Measurements from ENCODE around the gene MPLKIP.
"Not testable (repeated sequence)": the region's sequence is repeated elsewhere in the genome, so short reads cannot be mapped to it uniquely, and the experiment has no call there.

The MPLKIP gene

GRCh38 chr7:40122940-40123254 lies 11.5 kb downstream of the MPLKIP start:
- DNase-seq = no peak

- DNase-seq = not testable (repeated sequence)
These were observed 12.1 kb downstream of the MPLKIP start for GRCh38 chr7:40122100-40122939.

- no peak for DNase-seq
These were observed 14.4 kb downstream of the MPLKIP start for GRCh38 chr7:40120020-40120419.

DNA sequence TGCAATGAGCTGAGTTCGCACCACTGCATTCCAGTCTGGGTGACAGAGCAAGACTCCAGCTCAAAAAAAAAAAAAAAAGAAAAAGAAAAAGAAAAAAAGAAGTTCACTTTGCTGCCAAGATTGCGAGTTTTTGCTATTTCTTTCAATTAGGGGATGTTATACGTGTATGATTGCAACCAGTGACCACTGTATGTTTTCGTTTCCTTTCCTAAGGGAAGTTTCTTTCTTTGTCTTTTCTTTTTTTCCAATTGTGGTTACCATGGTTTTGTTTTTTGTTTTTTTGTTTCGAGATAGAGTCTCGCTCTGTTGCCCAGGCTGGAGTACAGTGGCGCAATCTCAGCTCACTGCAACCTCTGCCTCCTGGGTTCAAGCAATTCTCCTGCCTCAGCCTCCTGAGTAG lies 16.2 kb downstream of the MPLKIP start:
- not testable (repeated sequence) for DNase-seq

- not testable (repeated sequence) for DNase-seq
These were observed 17.2 kb downstream of the MPLKIP start for GRCh38 chr7:40117199-40117598.

GRCh38 chr7:40115936-40116335 lies 18.5 kb downstream of the MPLKIP start:
- DNase-seq = no peak

GRCh38 chr7:40105879-40106473 lies 28.4 kb downstream of the MPLKIP start:
- no peak for DNase-seq

GRCh38 chr7:40102897-40103296 lies 31.5 kb downstream of the MPLKIP start:
- DNase-seq = no peak

GRCh38 chr7:40101201-40101600 lies 33.2 kb downstream of the MPLKIP start:
- DNase-seq = no peak

GRCh38 chr7:40099837-40100236 lies 34.6 kb downstream of the MPLKIP start:
- DNase-seq = no peak

DNA sequence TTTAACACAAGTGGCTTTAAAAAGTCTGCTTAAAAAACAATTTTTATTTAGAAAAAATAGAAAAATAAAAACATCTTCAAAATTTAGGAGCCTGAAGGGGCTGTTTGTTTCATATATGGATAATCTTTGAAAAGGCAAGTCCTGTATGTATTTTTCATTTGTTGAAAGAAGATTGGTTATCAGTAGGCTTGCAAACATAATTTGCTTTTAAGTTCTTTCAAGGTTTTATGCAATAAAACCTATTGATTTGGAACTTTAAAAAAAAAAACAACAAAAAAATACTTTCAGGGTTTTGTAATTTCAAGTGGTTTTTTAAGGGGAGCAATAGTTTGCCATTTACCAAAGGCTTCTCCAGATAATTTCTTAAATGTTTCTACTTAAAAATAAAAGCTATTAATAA lies 35.6 kb downstream of the MPLKIP start:
- DNase-seq = no peak

GRCh38 chr7:40097728-40098127 lies 36.7 kb downstream of the MPLKIP start:
- DNase-seq = no peak

DNA sequence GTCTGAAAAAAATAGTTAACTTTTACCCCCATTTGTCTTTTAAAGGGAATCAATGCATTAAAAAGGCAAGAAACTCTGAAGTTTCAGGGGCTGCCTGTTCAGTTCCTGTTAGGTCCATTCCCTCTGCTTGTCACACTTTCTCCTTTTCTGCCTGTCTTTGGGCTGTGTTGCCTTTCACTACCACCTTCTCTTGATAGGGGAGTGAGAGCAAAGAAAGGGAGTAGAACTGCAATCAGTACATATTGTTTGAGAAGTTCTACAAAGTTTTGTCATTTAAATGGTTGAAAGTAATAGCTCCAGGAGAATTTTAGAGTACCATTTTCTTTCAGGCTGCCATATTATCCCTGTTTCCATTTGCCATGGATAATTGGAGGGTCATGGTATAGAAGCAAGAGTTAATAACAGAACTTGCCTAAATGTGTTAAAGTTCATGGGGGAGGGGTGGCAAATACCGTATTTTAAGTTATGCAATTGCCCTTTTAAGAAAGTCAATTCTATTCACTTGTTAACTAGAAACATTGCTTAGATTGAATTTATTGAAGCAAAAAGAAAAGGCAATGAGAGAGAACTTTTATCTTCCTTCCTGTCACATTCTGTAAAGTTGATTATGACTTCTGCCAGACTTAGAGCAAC lies 38.6 kb downstream of the MPLKIP start:
- DNase-seq = no peak

DNA sequence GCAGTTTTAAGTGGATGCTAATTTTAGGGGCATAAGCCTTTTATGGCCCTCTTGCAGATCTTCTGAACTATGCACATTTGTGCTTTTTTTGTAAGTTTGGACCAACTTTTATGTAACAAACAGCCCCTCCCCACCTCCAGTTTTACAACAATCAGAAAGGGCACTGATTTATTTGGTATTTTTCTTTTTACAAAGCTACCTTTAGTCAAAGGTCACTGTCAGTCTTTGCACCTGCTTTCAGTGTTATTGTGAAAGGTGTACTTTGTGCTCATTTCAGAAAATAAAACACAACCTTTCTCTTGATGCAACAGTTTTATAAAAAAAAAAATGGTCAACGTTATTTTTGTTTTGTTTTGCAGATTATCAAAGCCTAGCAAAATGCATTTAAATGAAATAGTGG lies 39.2 kb downstream of the MPLKIP start:
- DNase-seq = no peak

- DNase-seq = no peak
These were observed 40.6 kb downstream of the MPLKIP start for GRCh38 chr7:40093631-40094350.

- no peak for DNase-seq
These were observed 42.2 kb downstream of the MPLKIP start for GRCh38 chr7:40092182-40092581.

- no peak for DNase-seq
These were observed 56.6 kb downstream of the MPLKIP start for GRCh38 chr7:40077849-40078248.
